ENCODE results near the gene SLU7.

Gene SLU7

DNA sequence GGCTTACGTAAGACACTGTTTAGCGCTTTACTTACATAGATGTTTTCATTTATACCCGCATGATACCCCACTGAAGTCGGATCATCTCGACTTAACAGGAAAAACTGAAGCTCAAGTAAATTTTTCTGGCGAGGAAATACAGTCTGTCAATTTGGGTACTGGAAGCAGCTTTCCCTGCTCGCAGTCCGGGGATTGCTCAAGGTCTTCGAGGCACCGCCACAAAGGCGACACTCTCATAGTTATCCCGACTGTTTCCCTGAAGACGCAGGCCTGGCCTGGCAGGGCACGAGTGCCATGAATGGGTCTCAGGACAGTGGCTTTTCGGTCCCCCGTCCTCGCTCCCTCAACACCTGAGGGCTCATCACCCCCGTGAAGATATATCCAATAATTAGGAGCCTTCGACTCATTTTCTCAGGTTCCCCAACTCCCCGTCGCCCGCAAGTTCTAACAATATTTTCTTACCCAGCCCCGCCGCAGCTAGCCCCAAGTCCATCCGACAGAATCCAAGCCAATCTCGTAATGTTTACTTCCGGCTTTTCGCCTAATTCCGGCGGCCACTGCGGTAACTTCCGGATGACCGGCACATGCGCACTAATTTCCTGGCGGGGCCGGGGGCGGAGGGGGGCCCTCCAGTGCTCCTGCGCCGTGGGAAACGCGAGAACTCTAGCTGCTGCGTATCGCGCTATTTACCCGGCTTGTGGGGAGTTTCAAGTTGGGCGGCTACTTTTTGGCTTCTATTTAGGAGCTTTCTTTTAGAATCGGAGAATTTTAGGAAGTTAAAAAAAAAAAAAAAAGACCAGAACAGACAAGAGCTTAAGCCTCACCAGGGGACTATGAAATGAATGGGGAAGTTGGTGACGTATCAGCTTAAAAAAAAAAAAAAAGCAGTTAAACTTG is at the start of gene SLU7:
Gene SLU7 (minus strand): TSS at position 521 of the 897 bp plus-strand sequence. CDS start 3,787 bp downstream, outside the sequence.
- peak within 1 kb of the TSS; percentile 91 for H3K9ac ChIP-seq (ENCODE audit: insufficient read length, low read depth)
- peak; percentile 87 for DNase-seq (ENCODE audit: low read depth, low spot score)
- H3K36me3 ChIP-seq (ENCODE audit: insufficient read depth, insufficient read length, low read length): peaks cover 26% of the 10 kb centered on the region
- H3K4me1 ChIP-seq (ENCODE audit: insufficient read depth, insufficient read length): peaks cover 5% of the 10 kb centered on the region
- no peaks in the 10 kb centered on the region for H3K9me3 ChIP-seq (ENCODE audit: insufficient read depth, low read length)
- no peaks in the 10 kb centered on the region for H3K27me3 ChIP-seq (ENCODE audit: insufficient read depth, insufficient read length)
- peak within 1 kb of the TSS; percentile 88 for H3K4me3 ChIP-seq (ENCODE audit: insufficient read length, low read depth)
- TF ChIP-seq SUZ12 (IDR thresholded peaks at IDR 0.05; ENCODE audit: extremely low read depth, insufficient read depth, insufficient read length) (no peak), YY1 (IDR thresholded peaks at IDR 0.05; ENCODE audit: insufficient read depth, insufficient read length) (no peak), ZNF274 (IDR thresholded peaks at IDR 0.05; ENCODE audit: low read depth, low read length) (no peak)

DNA sequence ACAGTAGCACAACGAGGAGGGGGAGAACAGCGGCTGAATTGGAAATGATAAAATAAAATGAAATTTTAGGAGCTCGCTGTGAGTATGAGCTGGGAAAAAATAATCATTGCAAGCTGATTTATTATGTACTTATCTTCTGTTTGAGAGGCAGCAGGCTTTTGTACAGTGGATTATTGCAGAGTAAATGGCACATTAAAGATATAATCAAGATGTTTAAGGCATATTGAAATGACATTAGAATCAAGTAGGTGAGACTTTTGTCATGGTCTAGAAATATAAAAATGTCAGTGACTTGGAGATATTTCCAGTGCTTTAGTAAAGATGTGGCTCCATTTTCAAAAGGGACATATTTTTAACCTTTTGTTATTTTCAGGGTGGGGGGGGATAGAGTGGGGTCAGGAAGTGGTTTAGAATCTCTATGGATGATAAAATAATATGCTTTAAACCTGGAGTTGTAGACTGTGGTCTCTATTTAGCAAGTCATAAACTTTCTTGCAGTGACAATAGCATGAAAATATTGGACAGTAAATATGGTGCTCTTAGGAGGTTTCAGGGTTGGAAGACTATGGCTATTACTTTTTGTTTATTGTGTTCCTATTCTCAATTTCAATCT is 49.6 kb upstream of the SLU7 start:
- Histone ChIP-seq H3K4me3 (ENCODE audit: insufficient read length, low read depth) (no peak overlapping the region), H3K4me1 (ENCODE audit: insufficient read depth, insufficient read length) (peaks cover 5% of the 10 kb centered on the region), H3K27me3 (ENCODE audit: insufficient read depth, insufficient read length) (no peaks in the 10 kb centered on the region), H3K9ac (ENCODE audit: insufficient read length, low read depth) (no peak overlapping the region), H3K9me3 (ENCODE audit: insufficient read depth, low read length) (no peaks in the 10 kb centered on the region), H3K36me3 (ENCODE audit: insufficient read depth, insufficient read length, low read length) (no peaks in the 10 kb centered on the region)
- DNase-seq (ENCODE audit: low read depth, low spot score): no peak
- TF ChIP-seq ZNF274 (IDR thresholded peaks at IDR 0.05; ENCODE audit: low read depth, low read length) (no peak), YY1 (IDR thresholded peaks at IDR 0.05; ENCODE audit: insufficient read depth, insufficient read length) (no peak), SUZ12 (IDR thresholded peaks at IDR 0.05; ENCODE audit: extremely low read depth, insufficient read depth, insufficient read length) (no peak)

DNA sequence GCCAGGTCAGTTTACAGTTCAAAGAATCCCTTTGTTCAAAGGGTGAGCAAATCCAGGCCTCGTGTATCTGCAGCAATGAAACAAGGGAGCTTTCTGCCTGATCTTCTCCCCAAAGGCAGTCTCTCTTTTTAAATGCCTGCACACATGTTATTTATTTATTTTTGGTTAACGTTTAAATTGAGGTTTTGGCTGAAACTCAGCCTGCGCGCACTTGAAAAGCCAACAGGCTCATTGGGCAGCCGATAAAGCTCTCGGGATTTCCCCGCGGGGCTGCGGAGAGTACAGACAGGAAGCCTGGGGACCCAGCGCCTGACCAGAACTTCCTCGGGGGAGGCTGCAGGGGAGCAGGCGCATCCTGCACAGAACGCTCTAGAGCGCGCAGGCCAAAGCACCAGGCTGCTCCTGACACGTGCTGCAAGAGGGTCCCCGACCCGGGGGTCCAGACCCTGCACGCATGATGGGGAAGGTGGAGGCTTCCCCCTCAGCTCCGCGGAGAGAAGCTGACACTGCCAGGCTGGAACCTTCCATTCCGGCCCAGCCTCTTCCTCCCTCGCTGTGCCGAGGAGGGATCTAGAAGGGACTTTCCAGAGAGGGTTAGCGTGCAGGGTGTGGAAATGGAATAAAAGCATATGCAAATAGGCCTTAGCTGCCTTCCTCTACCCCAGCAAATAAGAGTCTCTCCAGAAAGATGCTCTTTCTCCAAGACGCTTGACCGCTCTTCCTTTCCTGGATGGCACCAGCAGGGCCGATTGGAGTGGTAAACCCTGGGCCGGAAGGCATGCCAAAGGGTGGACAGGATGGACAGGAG is 48.9 kb upstream of the SLU7 start:
- H3K9ac ChIP-seq (ENCODE audit: insufficient read length, low read depth): no peak overlapping the region

DNA sequence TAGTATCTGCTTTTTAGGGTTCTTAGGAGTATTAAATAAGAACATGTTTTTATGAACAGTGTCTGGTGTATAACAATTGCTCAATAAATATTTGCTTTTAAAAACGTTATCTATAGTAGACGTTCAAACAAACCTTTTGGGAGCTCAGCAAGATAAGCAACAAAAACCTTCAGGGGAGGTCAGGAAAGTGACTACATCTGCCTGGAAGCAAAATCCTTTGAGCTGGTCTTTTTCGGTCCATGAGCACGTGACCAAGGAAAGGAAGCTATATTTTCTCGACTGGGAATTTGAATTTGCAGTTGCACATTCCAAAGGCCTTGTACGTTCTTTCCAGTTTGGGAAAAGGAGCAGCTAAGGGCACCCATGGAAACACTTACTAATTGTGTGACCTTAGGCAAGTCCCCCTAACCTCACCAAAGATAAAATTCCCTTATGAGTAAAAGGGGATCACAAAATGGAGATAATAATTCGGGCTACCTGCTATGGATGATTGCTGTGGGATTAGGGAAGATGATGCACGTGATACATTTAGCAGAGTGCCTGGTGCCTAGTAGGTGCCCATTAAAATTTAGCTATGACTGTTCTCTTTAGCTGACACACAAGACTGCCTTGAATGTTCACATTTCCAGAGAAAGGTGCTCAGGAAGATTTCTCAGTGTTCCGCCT is 48.1 kb upstream of the SLU7 start:
- no peaks in the 10 kb centered on the region for H3K9me3 ChIP-seq (ENCODE audit: insufficient read depth, low read length)
- TF ChIP-seq ZNF274 (IDR thresholded peaks at IDR 0.05; ENCODE audit: low read depth, low read length) (no peak), SUZ12 (IDR thresholded peaks at IDR 0.05; ENCODE audit: extremely low read depth, insufficient read depth, insufficient read length) (no peak), YY1 (IDR thresholded peaks at IDR 0.05; ENCODE audit: insufficient read depth, insufficient read length) (no peak)
- no peak overlapping the region for H3K9ac ChIP-seq (ENCODE audit: insufficient read length, low read depth)
- peaks cover 5% of the 10 kb centered on the region for H3K4me1 ChIP-seq (ENCODE audit: insufficient read depth, insufficient read length)
- no peak overlapping the region for H3K4me3 ChIP-seq (ENCODE audit: insufficient read length, low read depth)
- no peaks in the 10 kb centered on the region for H3K36me3 ChIP-seq (ENCODE audit: insufficient read depth, insufficient read length, low read length)
- no peak for DNase-seq (ENCODE audit: low read depth, low spot score)
- H3K27me3 ChIP-seq (ENCODE audit: insufficient read depth, insufficient read length): no peaks in the 10 kb centered on the region

More for the DNA sequence above, 48.9 kb upstream of the SLU7 start:
- no peak for TF ChIP-seq ZNF274 (IDR thresholded peaks at IDR 0.05; ENCODE audit: low read depth, low read length)
- no peak for TF ChIP-seq SUZ12 (IDR thresholded peaks at IDR 0.05; ENCODE audit: extremely low read depth, insufficient read depth, insufficient read length)
- TF ChIP-seq YY1 (IDR thresholded peaks at IDR 0.05; ENCODE audit: insufficient read depth, insufficient read length): no peak
- Histone ChIP-seq H3K9me3 (ENCODE audit: insufficient read depth, low read length) (no peaks in the 10 kb centered on the region), H3K4me1 (ENCODE audit: insufficient read depth, insufficient read length) (peaks cover 5% of the 10 kb centered on the region), H3K36me3 (ENCODE audit: insufficient read depth, insufficient read length, low read length) (no peaks in the 10 kb centered on the region), H3K27me3 (ENCODE audit: insufficient read depth, insufficient read length) (no peaks in the 10 kb centered on the region), H3K4me3 (ENCODE audit: insufficient read length, low read depth) (no peak overlapping the region)
- DNase-seq (ENCODE audit: low read depth, low spot score): no peak

DNA sequence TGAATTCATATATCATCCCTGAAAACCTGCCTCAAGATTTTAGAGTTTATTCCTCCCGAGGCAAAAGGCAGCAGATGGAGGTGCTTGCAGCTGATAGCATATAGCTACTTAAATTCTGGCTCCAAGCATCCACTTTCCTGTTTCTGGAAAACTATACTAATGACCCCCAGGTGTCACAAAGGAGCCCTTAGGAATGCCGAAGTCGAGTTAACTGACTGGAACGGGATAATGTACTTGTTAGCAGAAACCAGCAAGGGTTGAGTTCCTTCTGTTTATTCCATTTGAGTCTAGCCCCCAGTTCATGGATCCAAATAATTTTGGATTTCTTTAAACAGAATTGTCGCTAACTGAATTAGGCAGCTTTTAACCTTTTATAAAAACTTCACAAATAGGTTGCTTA is 47.2 kb upstream of the SLU7 start:
- no peak for DNase-seq (ENCODE audit: low read depth, low spot score)
- Histone ChIP-seq H3K27me3 (ENCODE audit: insufficient read depth, insufficient read length) (no peaks in the 10 kb centered on the region), H3K9ac (ENCODE audit: insufficient read length, low read depth) (no peak overlapping the region), H3K4me3 (ENCODE audit: insufficient read length, low read depth) (no peak overlapping the region), H3K4me1 (ENCODE audit: insufficient read depth, insufficient read length) (peaks cover 5% of the 10 kb centered on the region), H3K36me3 (ENCODE audit: insufficient read depth, insufficient read length, low read length) (no peaks in the 10 kb centered on the region), H3K9me3 (ENCODE audit: insufficient read depth, low read length) (no peaks in the 10 kb centered on the region)
- TF ChIP-seq YY1 (IDR thresholded peaks at IDR 0.05; ENCODE audit: insufficient read depth, insufficient read length): no peak
- no peak for TF ChIP-seq SUZ12 (IDR thresholded peaks at IDR 0.05; ENCODE audit: extremely low read depth, insufficient read depth, insufficient read length)
- TF ChIP-seq ZNF274 (IDR thresholded peaks at IDR 0.05; ENCODE audit: low read depth, low read length): no peak

DNA sequence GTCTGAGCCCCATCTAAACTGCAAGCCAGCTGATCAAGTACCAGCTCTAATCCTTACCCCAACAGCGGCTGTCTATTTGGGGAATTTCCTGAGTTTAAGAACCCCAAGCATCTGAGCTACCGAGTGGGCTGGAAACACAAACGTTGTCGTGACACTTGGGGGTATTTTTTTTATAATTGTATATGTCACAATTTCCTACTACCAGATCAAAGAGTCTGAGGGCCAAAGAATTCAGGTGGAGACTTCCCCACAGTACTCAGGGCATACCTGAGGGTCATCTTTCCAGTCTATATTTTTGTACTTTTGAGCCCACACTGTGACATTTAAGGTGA is 45.6 kb upstream of the SLU7 start:
- no peaks in the 10 kb centered on the region for H3K27me3 ChIP-seq (ENCODE audit: insufficient read depth, insufficient read length)
- no peaks in the 10 kb centered on the region for H3K36me3 ChIP-seq (ENCODE audit: insufficient read depth, insufficient read length, low read length)
- no peak overlapping the region for H3K9ac ChIP-seq (ENCODE audit: insufficient read length, low read depth)
- H3K4me3 ChIP-seq (ENCODE audit: insufficient read length, low read depth): no peak overlapping the region
- DNase-seq (ENCODE audit: low read depth, low spot score): no peak
- TF ChIP-seq ZNF274 (IDR thresholded peaks at IDR 0.05; ENCODE audit: low read depth, low read length) (no peak), SUZ12 (IDR thresholded peaks at IDR 0.05; ENCODE audit: extremely low read depth, insufficient read depth, insufficient read length) (no peak), YY1 (IDR thresholded peaks at IDR 0.05; ENCODE audit: insufficient read depth, insufficient read length) (no peak)
- no peaks in the 10 kb centered on the region for H3K9me3 ChIP-seq (ENCODE audit: insufficient read depth, low read length)
- H3K4me1 ChIP-seq (ENCODE audit: insufficient read depth, insufficient read length): peaks cover 5% of the 10 kb centered on the region

Data from NT2/D1 (cell line).